ENCODE measurements around the gene BEAN1.
"Not testable (repeated sequence)": the region's sequence is repeated elsewhere in the genome, so short reads cannot be mapped to it uniquely, and the experiment has no call there.

The BEAN1 gene

GRCh38 chr16:66453230-66453629, 26.1 kb downstream of the BEAN1 start:
- H3K36me3 ChIP-seq (ENCODE audit: insufficient read depth, low read length), result not testable (repeated sequence)

GRCh38 chr16:66454751-66455150, 27.7 kb downstream of the BEAN1 start:
- H3K9ac ChIP-seq (ENCODE audit: low read length), result no peak overlapping the region
- H3K9me3 ChIP-seq (ENCODE audit: low read length), result no peaks in the 10 kb centered on the region
- H3K27ac ChIP-seq (ENCODE audit: low read depth, low read length), result no peak overlapping the region
- H3K4me3 ChIP-seq (ENCODE audit: low read depth in 1 of 2, low read length in 2 of 2), result no peak overlapping the region
- H3K27me3 ChIP-seq (ENCODE audit: control insufficient read depth in 1 of 2, insufficient read depth in 2 of 2, low read length in 2 of 2), result peaks cover 0 to 7% of the 10 kb centered on the region in 2 donors
- H3K4me1 ChIP-seq (ENCODE audit: insufficient read depth, low read length), result no peaks in the 10 kb centered on the region
- H3K36me3 ChIP-seq (ENCODE audit: insufficient read depth, low read length), result no peaks in the 10 kb centered on the region

More at GRCh38 chr16:66453230-66453629, 26.1 kb downstream of the BEAN1 start:
- not testable (repeated sequence) for H3K27ac ChIP-seq (ENCODE audit: low read depth, low read length); H3K4me1 ChIP-seq (ENCODE audit: insufficient read depth, low read length); H3K4me3 ChIP-seq (ENCODE audit: low read depth in 1 of 2, low read length in 2 of 2); H3K27me3 ChIP-seq (ENCODE audit: control insufficient read depth in 1 of 2, insufficient read depth in 2 of 2, low read length in 2 of 2); H3K9me3 ChIP-seq (ENCODE audit: low read length); H3K9ac ChIP-seq (ENCODE audit: low read length)

GRCh38 chr16:66455970-66456369, 28.9 kb downstream of the BEAN1 start:
- peaks cover 7 to 19% of the 10 kb centered on the region in 2 donors for H3K27me3 ChIP-seq (ENCODE audit: control insufficient read depth in 1 of 2, insufficient read depth in 2 of 2, low read length in 2 of 2)
- no peak overlapping the region for H3K4me3 ChIP-seq (ENCODE audit: low read depth in 1 of 2, low read length in 2 of 2)
- no peaks in the 10 kb centered on the region for H3K36me3 ChIP-seq (ENCODE audit: insufficient read depth, low read length)
- no peak overlapping the region for H3K27ac ChIP-seq (ENCODE audit: low read depth, low read length)
- H3K9ac ChIP-seq (ENCODE audit: low read length), result no peak overlapping the region
- H3K4me1 ChIP-seq (ENCODE audit: insufficient read depth, low read length), result no peaks in the 10 kb centered on the region
- no peaks in the 10 kb centered on the region for H3K9me3 ChIP-seq (ENCODE audit: low read length)

- Histone ChIP-seq H3K9ac (ENCODE audit: low read length) (no peak overlapping the region), H3K27ac (ENCODE audit: low read depth, low read length) (no peak overlapping the region), H3K9me3 (ENCODE audit: low read length) (no peaks in the 10 kb centered on the region), H3K36me3 (ENCODE audit: insufficient read depth, low read length) (no peaks in the 10 kb centered on the region), H3K4me3 (ENCODE audit: low read depth in 1 of 2, low read length in 2 of 2) (no peak overlapping the region), H3K27me3 (ENCODE audit: control insufficient read depth in 1 of 2, insufficient read depth in 2 of 2, low read length in 2 of 2) (peaks cover 7 to 19% of the 10 kb centered on the region in 2 donors), H3K4me1 (ENCODE audit: insufficient read depth, low read length) (no peaks in the 10 kb centered on the region)
These were observed 30.8 kb downstream of the BEAN1 start for GRCh38 chr16:66457888-66458287.

GRCh38 chr16:66458292-66458691, 31.2 kb downstream of the BEAN1 start:
- H3K4me3 ChIP-seq (ENCODE audit: low read depth in 1 of 2, low read length in 2 of 2), result no peak overlapping the region
- no peak overlapping the region for H3K27ac ChIP-seq (ENCODE audit: low read depth, low read length)
- H3K9me3 ChIP-seq (ENCODE audit: low read length), result no peaks in the 10 kb centered on the region
- no peaks in the 10 kb centered on the region for H3K4me1 ChIP-seq (ENCODE audit: insufficient read depth, low read length)
- peaks cover 7 to 19% of the 10 kb centered on the region in 2 donors for H3K27me3 ChIP-seq (ENCODE audit: control insufficient read depth in 1 of 2, insufficient read depth in 2 of 2, low read length in 2 of 2)
- no peak overlapping the region for H3K9ac ChIP-seq (ENCODE audit: low read length)
- no peaks in the 10 kb centered on the region for H3K36me3 ChIP-seq (ENCODE audit: insufficient read depth, low read length)

- Histone ChIP-seq H3K27me3 (ENCODE audit: control insufficient read depth in 1 of 2, insufficient read depth in 2 of 2, low read length in 2 of 2) (peaks cover 7 to 19% of the 10 kb centered on the region in 2 donors), H3K36me3 (ENCODE audit: insufficient read depth, low read length) (no peaks in the 10 kb centered on the region), H3K9me3 (ENCODE audit: low read length) (no peaks in the 10 kb centered on the region), H3K4me3 (ENCODE audit: low read depth in 1 of 2, low read length in 2 of 2) (no peak overlapping the region), H3K27ac (ENCODE audit: low read depth, low read length) (no peak overlapping the region), H3K9ac (ENCODE audit: low read length) (no peak overlapping the region), H3K4me1 (ENCODE audit: insufficient read depth, low read length) (no peaks in the 10 kb centered on the region)
These were observed 31.8 kb downstream of the BEAN1 start for GRCh38 chr16:66458853-66459252.

- H3K27ac ChIP-seq (ENCODE audit: low read depth, low read length), result no peak overlapping the region
- H3K27me3 ChIP-seq (ENCODE audit: control insufficient read depth in 1 of 2, insufficient read depth in 2 of 2, low read length in 2 of 2), result peaks cover 7 to 19% of the 10 kb centered on the region in 2 donors
- no peaks in the 10 kb centered on the region for H3K36me3 ChIP-seq (ENCODE audit: insufficient read depth, low read length)
- H3K4me1 ChIP-seq (ENCODE audit: insufficient read depth, low read length), result no peaks in the 10 kb centered on the region
- no peak overlapping the region for H3K9ac ChIP-seq (ENCODE audit: low read length)
- no peak overlapping the region for H3K4me3 ChIP-seq (ENCODE audit: low read depth in 1 of 2, low read length in 2 of 2)
- H3K9me3 ChIP-seq (ENCODE audit: low read length), result no peaks in the 10 kb centered on the region
These were observed 32.8 kb downstream of the BEAN1 start for GRCh38 chr16:66459878-66460277.

GRCh38 chr16:66460703-66461102, 33.6 kb downstream of the BEAN1 start:
- no peak overlapping the region for H3K4me3 ChIP-seq (ENCODE audit: low read depth in 1 of 2, low read length in 2 of 2)
- H3K27me3 ChIP-seq (ENCODE audit: control insufficient read depth in 1 of 2, insufficient read depth in 2 of 2, low read length in 2 of 2), result peaks cover 7 to 19% of the 10 kb centered on the region in 2 donors
- no peaks in the 10 kb centered on the region for H3K4me1 ChIP-seq (ENCODE audit: insufficient read depth, low read length)
- no peaks in the 10 kb centered on the region for H3K36me3 ChIP-seq (ENCODE audit: insufficient read depth, low read length)
- no peaks in the 10 kb centered on the region for H3K9me3 ChIP-seq (ENCODE audit: low read length)
- H3K9ac ChIP-seq (ENCODE audit: low read length), result no peak overlapping the region
- no peak overlapping the region for H3K27ac ChIP-seq (ENCODE audit: low read depth, low read length)

- no peaks in the 10 kb centered on the region for H3K4me1 ChIP-seq (ENCODE audit: insufficient read depth, low read length)
- peaks cover 4% of the 10 kb centered on the region for H3K9me3 ChIP-seq (ENCODE audit: low read length)
- no peak overlapping the region for H3K4me3 ChIP-seq (ENCODE audit: low read depth in 1 of 2, low read length in 2 of 2)
- H3K36me3 ChIP-seq (ENCODE audit: insufficient read depth, low read length), result no peaks in the 10 kb centered on the region
- no peak overlapping the region for H3K9ac ChIP-seq (ENCODE audit: low read length)
- H3K27ac ChIP-seq (ENCODE audit: low read depth, low read length), result no peak overlapping the region
- peaks cover 7 to 12% of the 10 kb centered on the region in 2 donors for H3K27me3 ChIP-seq (ENCODE audit: control insufficient read depth in 1 of 2, insufficient read depth in 2 of 2, low read length in 2 of 2)
These were observed 35.8 kb downstream of the BEAN1 start for GRCh38 chr16:66462912-66463311.

GRCh38 chr16:66465946-66466345, 38.9 kb downstream of the BEAN1 start:
- H3K36me3 ChIP-seq (ENCODE audit: insufficient read depth, low read length); H3K27ac ChIP-seq (ENCODE audit: low read depth, low read length); H3K4me1 ChIP-seq (ENCODE audit: insufficient read depth, low read length); H3K9ac ChIP-seq (ENCODE audit: low read length); H3K27me3 ChIP-seq (ENCODE audit: control insufficient read depth in 1 of 2, insufficient read depth in 2 of 2, low read length in 2 of 2); H3K4me3 ChIP-seq (ENCODE audit: low read depth in 1 of 2, low read length in 2 of 2); H3K9me3 ChIP-seq (ENCODE audit: low read length): not testable (repeated sequence)

GRCh38 chr16:66466636-66467035, 39.5 kb downstream of the BEAN1 start:
- H3K4me3 ChIP-seq (ENCODE audit: low read depth in 1 of 2, low read length in 2 of 2); H3K36me3 ChIP-seq (ENCODE audit: insufficient read depth, low read length); H3K27me3 ChIP-seq (ENCODE audit: control insufficient read depth in 1 of 2, insufficient read depth in 2 of 2, low read length in 2 of 2); H3K9ac ChIP-seq (ENCODE audit: low read length); H3K4me1 ChIP-seq (ENCODE audit: insufficient read depth, low read length); H3K27ac ChIP-seq (ENCODE audit: low read depth, low read length); H3K9me3 ChIP-seq (ENCODE audit: low read length): not testable (repeated sequence)

GRCh38 chr16:66467611-66468010, 40.5 kb downstream of the BEAN1 start:
- Histone ChIP-seq H3K4me3 (ENCODE audit: low read depth in 1 of 2, low read length in 2 of 2) (no peak overlapping the region), H3K27me3 (ENCODE audit: control insufficient read depth in 1 of 2, insufficient read depth in 2 of 2, low read length in 2 of 2) (no peaks in the 10 kb centered on the region), H3K27ac (ENCODE audit: low read depth, low read length) (no peak overlapping the region), H3K36me3 (ENCODE audit: insufficient read depth, low read length) (no peaks in the 10 kb centered on the region), H3K4me1 (ENCODE audit: insufficient read depth, low read length) (no peaks in the 10 kb centered on the region), H3K9ac (ENCODE audit: low read length) (no peak overlapping the region), H3K9me3 (ENCODE audit: low read length) (peaks cover 4% of the 10 kb centered on the region)

Measured in muscle layer of colon (tissue), 2 donors.